GM21737 (cell line): Measurements from ENCODE around the gene SEC61B.
"Not testable (repeated sequence)": the region's sequence is repeated elsewhere in the genome, so short reads cannot be mapped to it uniquely, and the experiment has no call there.

ENCODE experiments used
- ATAC-seq: cut with Tn5 transposase; IDR thresholded peaks from one replicate; pipeline ENCODE4 v1.9.1; 2021; ENCODE audit warnings: mild to moderate bottlenecking, moderate library complexity; ENCODE audit not compliant: unreplicated experiment

The SEC61B gene

GRCh38 chr9:99235926-99236634, 14.0 kb downstream of the SEC61B start:
- peak; percentile 94 for ATAC-seq

GRCh38 chr9:99237356-99237755, 15.3 kb downstream of the SEC61B start:
- no peak for ATAC-seq

GRCh38 chr9:99237849-99238248, 15.8 kb downstream of the SEC61B start:
- not testable (repeated sequence) for ATAC-seq

GRCh38 chr9:99238331-99238730, 16.2 kb downstream of the SEC61B start:
- no peak for ATAC-seq

- no peak for ATAC-seq
Observed at GRCh38 chr9:99239341-99240060, 17.4 kb downstream of the SEC61B start.

- no peak for ATAC-seq
Observed at GRCh38 chr9:99241106-99241505, 19.0 kb downstream of the SEC61B start.

- ATAC-seq = peak; percentile 89
Observed at GRCh38 chr9:99244344-99245260, 22.5 kb downstream of the SEC61B start.

- ATAC-seq = no peak
Observed at GRCh38 chr9:99249619-99250018, 27.5 kb downstream of the SEC61B start.

GRCh38 chr9:99251157-99251556, 29.1 kb downstream of the SEC61B start:
- ATAC-seq = no peak

GRCh38 chr9:99253134-99253533, 31.1 kb downstream of the SEC61B start:
- ATAC-seq = peak; percentile 22

GRCh38 chr9:99253772-99254431, 31.8 kb downstream of the SEC61B start:
- peak; percentile 83 for ATAC-seq

GRCh38 chr9:99255651-99256050, 33.6 kb downstream of the SEC61B start:
- no peak for ATAC-seq

GRCh38 chr9:99257723-99258389, 35.8 kb downstream of the SEC61B start:
- no peak for ATAC-seq

- ATAC-seq = no peak
Observed at GRCh38 chr9:99259231-99259918, 37.3 kb downstream of the SEC61B start.

- no peak for ATAC-seq
Observed at GRCh38 chr9:99261923-99262322, 39.8 kb downstream of the SEC61B start.

GRCh38 chr9:99262949-99263418, 40.9 kb downstream of the SEC61B start:
- ATAC-seq = no peak

- ATAC-seq = no peak
Observed at GRCh38 chr9:99264070-99264680, 42.1 kb downstream of the SEC61B start.

GRCh38 chr9:99265691-99266090, 43.6 kb downstream of the SEC61B start:
- no peak for ATAC-seq
